Omental fat pad (tissue), 4 donors: Measurements from ENCODE around the gene C20orf202. TPM values are rescaled to one million over a fixed set of nuclear protein-coding genes. Genes with fewer than 3 reads are reported as not detected.

Experiments
- ATAC-seq: fragments of 150-250 bp; one replicate; pipeline ENCODE4 v1.9.1; 2016; ENCODE audit warnings: mild to moderate bottlenecking, moderate library complexity; ENCODE audit not compliant: low FRiP score
- DNase-seq: peaks from one replicate; pipeline ENCODE4 v3.0.0-alpha.2; 2019; ENCODE audit warnings: low spot score
- CTCF ChIP-seq, 3 donors: fragments of 450-650 bp; IDR thresholded peaks; one replicate each; pipeline ENCODE4 v1.5.1; 2016 to 2017; ENCODE audit warnings: antibody characterized with exemption in 3 of 3, mild to moderate bottlenecking in 3 of 3, moderate library complexity in 2 of 3
- total RNA-seq, 4 donors: library from RNA; depleted of rRNA; stranded (reverse); fragments of >200 nt; gene quantifications; one replicate each; pipeline ENCODE4 v1.1.0, GENCODE V29; 2016

C20orf202 gene
- total RNA-seq, 4 donors from 2014 or later = 0.28 to 2.0 (median 0.38) TPM; not detected in 1

- no peak for DNase-seq
- ATAC-seq = no peak
- TF ChIP-seq CTCF (IDR thresholded peaks at IDR 0.05) = no peak
Measured at GRCh38 chr20:1204576-1204975, 1.3 kb downstream of the C20orf202 start.

DNA sequence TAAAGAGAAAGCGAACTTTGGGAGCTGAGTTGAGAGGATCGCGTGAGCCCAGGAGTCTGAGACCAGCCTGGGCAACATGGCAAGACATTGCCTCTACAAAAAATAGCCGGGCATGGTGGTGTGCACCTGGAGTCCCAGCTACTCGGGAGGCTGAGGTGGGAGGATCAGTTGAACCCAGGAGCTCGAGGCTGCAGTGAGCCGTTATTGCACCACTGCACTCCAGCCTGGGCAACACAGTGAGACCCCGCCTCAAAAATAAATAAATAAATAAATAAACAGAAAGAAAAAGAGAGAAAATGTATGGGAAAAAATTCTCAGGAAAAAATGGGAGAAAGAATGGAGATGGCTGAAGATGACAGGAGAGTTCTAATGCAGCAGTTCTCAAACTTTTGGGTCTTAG is 2.5 kb downstream of the C20orf202 start:
- no peak for TF ChIP-seq CTCF (IDR thresholded peaks at IDR 0.05)
- ATAC-seq (no peak), DNase-seq (no peak)

DNA sequence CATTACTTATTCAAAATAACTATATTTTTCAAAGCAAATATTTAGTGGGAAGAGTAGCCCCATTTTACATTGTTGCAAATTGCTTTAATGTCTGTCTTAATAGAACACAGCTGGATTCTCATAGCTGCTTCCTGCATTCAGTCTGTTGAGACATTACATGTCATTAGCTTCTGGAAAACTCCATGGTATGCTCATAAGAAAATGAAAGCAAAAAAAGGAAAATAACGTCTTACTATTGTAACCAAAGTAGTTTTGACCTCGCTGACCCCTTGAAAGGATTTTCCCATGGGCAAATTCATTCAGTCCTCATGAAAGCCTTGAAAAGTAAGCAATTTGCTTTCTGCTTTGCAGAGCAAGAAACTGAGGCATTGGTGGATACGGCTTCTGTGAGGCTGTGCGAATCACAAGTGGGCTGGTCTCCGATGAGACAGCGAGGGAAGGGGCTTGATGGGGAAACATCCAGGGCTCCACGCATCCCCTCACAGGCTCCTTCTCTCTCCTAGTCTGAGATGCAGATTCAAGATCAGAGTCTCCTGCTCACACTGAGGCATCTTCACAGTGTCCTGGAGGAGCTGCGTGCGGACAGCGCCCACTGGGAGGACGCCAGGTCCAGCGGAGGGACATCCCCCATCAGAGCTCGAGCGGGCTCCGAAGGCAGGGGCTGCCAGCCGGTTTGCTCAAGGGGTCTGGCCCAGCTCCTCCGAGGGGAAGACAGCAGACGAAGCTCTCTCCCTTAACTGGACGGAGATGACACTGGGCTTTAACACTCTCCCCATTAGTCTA is 3.3 kb downstream of the C20orf202 start:
- DNase-seq (no peak), ATAC-seq (no peak)
- no peak for TF ChIP-seq CTCF (IDR thresholded peaks at IDR 0.05)

- ATAC-seq = no peak
- DNase-seq = no peak
Measured at GRCh38 chr20:1207293-1207878, 4.1 kb downstream of the C20orf202 start.

GRCh38 chr20:1209447-1210387 is 6.5 kb downstream of the C20orf202 start:
- no peak for TF ChIP-seq CTCF (IDR thresholded peaks at IDR 0.05)
- DNase-seq = no peak
- no peak for ATAC-seq

More at GRCh38 chr20:1207293-1207878, 4.1 kb downstream of the C20orf202 start:
- no peak for TF ChIP-seq CTCF (IDR thresholded peaks at IDR 0.05)

DNA sequence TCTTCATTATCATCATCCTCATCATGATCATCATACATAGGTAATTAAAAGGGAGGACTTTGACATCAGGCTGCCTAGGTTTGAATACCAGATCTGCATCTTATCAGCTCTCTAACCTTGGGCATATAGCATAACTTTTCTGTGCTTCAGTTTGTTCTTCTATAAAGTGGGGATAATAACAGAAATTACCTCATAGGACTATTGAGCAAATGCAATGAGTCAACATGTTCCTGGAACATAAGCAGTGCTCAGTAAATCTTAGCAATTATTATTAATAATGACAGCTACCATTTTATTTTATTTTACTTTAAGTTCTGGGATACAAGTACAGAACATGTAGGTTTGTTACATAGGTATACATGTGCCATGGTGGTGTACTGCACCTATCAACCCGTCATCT is 7.2 kb downstream of the C20orf202 start:
- no peak for ATAC-seq

More for the DNA sequence above, 7.2 kb downstream of the C20orf202 start:
- no peak for DNase-seq
- TF ChIP-seq CTCF (IDR thresholded peaks at IDR 0.05) = no peak
